ENCODE measurements around the gene FKBP10. TPM values are rescaled to one million over a fixed set of nuclear protein-coding genes. Genes with fewer than 3 reads are reported as not detected.

Gene FKBP10
- total RNA-seq, 1 donor from 2014 or later = 106 TPM

DNA sequence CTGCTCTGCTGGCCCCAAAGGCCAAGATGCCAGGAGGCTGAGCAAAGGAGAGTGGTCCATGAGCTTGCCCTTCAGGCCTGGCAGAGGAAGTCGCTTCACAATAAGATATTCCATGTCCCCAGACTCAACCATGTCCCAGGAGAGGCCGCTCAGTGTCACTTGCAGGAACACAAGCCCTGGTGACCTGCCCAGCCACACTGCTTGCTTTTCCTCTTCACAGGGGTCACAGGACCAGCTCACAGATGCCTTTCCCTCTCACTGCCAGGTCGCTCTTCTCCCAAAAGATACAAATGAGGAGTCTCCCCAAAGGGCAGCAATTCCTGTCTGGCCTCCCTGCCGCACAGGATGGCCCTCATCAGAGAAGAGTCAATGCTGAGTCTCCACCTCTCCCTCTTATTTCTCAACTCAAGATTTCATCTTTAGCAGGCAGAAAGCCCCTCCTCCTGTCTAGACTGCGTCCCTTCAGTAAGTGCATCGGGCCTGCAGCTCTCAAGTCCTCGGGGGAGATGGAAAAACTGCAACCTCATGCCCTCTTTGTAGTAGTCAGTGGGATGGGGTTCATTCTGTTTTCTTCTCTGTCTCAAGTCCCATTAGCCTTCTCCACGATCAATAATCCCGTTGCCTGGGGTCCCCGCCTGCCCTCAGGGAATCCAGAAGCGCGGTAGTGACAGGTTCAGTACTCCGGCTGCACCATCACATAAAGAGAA, 31.2 kb upstream of the FKBP10 start:
- DNase-seq (ENCODE audit: low read depth in 2 of 2) = no peak

DNA sequence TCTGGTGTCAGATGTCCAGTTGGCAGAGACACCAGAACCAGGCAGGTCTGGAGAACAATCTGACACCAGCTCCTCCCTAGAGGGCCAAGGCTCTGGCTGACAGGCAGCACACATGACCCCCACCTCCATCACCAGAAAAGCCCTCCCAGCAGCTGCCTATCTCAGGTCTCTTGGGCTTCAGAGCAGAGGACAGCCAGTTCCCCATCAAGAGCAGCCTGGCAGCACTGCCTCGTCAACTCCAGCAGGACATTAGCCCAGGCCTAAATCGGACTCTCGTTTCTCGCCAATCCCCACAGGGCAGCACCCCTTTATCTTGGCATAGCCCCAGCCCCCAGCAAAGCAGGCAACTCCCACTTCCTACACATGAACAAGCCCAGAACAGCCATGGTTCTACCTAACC, 30.7 kb upstream of the FKBP10 start:
- peak in 1 of 2 donors; percentile 43 for DNase-seq (ENCODE audit: low read depth in 2 of 2)

DNA sequence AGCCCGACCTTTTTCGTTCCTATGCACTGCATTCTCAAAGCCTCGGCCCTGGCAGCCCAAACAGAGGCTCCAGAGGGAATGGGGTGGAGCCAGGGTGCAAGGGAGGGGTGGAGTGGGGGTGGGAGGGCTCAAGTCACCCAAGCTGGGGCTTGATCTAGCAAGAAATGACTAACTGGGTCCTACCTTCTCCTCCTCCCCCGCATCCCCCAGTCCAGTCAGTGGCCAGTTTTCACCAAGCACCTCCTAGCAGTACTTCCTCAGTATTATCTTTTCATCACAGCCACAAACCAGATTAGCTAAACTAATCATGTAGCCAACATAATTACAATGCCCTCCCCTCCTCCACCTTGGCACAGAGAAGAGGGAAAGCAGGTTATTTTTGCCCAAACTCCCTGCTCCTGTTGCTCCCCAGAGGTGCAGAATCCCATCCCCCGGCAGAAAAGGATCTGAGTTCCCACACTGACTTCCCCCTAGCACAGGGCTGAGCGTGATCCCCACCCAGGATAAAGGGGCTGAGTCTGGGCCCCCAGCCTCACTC, 28.5 kb upstream of the FKBP10 start:
- peak in 1 of 2 donors; percentile 61 for DNase-seq (ENCODE audit: low read depth in 2 of 2)

DNA sequence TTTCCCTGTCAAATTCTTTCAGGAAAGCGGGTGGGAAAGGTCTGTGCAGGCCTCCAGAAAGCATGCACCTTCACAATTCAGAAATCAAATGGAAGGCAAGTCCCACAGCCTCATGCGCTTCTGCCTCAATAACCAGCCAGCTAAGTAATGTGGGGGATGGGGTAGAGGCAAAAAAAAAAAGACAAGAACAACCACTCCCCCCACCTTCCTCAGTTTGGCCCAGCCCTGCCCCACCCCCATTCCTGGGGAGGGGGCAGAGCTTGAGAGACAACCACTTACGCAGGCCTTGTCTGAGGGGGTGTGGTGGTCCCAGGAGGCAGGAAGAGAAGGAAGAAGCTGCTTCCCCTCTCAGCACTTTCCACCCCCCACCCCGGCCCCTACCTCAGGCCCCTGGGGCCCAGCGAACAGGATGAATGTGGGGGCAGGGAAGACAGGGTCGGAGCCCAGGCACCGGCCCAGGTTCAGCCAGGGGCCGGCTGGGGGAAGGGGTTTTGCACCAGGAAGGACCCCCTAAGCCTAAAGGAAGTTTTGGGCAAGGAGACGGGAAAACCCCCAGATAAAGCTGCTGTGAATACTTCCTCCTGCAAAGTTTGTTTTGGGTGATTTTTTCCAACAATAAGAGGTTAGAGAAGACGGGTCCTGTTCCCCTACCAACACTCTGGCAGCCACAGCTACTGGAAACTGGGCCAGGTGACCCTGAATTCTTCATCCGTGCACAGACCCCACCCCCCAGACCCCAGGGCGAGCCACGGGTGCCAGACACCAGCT, 27.5 kb upstream of the FKBP10 start:
- peak; percentile 79 to 86 for DNase-seq (ENCODE audit: low read depth in 2 of 2)

DNA sequence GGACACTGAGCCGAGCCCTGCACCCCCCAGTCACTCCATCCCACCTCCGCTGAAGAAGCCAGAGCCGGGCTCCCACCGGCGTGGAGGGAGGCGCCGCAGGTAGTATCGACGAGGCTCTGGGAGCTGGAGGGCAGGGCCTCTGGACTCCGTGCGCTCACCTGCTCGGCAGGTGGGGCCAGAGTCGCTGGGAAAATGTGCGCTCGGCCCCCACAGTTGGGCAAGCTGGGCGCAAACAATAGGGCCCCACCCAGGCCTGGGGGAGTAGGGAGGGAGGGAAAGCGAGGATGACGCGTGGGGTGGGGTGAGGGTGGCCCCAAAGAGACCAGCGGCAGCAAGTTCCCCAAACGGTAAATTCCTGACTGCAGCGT, 27.0 kb upstream of the FKBP10 start:
- DNase-seq (ENCODE audit: low read depth in 2 of 2) = peak in 1 of 2 donors; percentile 60

DNA sequence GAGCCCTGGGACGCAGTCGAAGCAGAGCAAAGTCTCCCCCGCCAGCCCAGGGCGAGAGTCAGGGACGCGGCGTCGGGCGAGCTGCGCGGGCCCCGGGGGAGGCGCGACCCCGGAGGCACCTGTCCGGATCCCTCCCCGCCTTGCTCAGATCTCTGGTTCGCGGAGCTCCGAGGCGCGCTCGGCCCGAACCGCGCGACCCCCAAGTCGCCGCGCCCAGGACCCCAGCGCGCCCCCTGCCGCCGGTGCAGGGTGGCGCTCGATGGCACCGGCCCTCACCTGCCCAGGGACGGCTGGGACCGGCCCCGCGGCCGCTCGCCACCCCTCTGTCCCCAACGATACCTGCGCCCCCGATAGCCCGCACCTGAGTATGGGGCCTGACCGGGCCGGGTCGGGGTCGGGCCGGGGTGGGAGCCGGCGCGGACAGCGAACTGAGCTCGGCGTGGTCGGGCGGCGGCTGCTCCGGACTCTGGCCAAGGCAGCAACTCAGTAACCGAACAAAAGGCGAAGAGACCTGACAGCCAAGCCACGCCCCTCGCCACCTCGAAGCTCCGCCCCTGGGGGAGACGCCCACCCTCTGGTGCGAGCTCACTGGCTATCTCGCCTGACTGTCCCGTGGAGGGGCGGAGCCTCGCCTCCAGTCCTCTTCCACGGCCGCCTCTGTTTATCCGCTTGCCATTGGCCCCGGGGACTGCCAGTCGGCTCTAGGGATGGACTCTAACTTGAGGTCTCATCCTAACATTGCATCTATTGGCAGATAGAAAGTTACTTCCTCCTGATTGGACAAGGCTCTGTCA, 26.4 kb upstream of the FKBP10 start, which contains the start of gene JUP:
Gene JUP, minus strand, starts transcription at position 485 of the 794 bp plus-strand sequence. CDS start 14,857 bp downstream, outside the sequence.
- peak; percentile 100 for DNase-seq (ENCODE audit: low read depth in 2 of 2)

DNA sequence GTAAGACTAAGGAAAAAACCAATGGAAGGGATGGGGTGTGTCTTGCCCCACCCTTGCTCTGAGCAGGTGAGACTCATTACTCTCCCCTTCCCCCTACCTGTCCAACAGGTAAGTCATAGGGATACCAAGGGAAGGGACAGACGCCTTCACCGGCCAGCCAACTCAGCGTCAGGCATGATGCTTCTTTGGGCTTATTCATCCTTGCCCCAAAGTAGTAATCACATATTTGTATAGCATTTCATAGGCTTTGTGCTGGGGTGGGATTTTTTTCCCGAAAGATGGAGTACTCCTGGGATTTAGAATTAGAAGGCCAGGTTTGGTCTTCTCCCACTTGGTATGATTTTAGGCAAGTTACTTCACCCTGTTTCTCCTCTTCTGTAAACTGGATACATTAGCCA, 25.8 kb upstream of the FKBP10 start:
- DNase-seq (ENCODE audit: low read depth in 2 of 2) = no peak

DNA sequence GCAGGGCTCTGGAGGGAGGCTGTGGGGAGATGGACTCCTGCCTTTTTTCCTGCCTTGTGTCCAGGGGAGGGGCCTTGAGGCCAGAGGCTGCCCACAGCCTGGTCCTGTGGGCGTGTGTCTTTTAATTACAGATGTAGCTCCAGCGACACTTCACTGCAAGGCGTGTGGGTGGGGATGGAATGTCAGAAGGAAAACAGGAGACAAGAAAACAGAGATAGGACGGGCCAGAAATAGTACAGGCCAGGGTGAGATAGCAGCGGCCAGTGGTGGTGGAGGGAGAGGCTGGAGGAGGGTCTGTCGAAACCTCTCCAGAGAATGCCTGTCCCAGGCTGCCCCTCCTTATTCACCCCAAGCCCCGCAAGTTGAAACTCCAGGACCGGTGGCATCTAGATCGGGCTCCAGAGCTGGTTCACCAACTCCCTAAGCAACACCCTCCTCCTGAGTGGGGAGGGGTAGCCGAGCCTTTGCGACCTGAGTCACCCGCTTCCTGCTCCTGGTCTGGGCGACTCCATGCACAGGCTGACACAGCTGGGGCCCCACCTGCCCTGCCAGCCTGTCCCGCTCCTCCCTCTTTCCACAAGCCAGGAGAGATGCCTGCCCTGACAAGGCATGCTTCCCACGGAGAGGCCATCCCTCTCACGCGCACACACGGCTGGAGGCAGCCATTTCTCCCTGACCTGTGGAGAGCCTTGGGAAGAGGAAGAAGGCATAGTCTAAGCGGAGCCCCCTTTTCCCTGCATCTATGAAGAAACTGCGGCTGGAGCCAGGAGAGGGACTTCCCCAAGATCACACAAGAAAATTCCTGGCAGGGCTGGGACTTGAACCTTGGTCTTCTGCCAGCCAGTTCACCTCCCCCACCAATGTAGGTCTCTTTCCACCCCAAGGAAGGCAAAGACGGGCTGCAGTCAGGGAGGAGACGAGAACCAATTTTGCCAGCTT, 19.7 kb upstream of the FKBP10 start:
- peak; percentile 64 to 71 for DNase-seq (ENCODE audit: low read depth in 2 of 2)

DNA sequence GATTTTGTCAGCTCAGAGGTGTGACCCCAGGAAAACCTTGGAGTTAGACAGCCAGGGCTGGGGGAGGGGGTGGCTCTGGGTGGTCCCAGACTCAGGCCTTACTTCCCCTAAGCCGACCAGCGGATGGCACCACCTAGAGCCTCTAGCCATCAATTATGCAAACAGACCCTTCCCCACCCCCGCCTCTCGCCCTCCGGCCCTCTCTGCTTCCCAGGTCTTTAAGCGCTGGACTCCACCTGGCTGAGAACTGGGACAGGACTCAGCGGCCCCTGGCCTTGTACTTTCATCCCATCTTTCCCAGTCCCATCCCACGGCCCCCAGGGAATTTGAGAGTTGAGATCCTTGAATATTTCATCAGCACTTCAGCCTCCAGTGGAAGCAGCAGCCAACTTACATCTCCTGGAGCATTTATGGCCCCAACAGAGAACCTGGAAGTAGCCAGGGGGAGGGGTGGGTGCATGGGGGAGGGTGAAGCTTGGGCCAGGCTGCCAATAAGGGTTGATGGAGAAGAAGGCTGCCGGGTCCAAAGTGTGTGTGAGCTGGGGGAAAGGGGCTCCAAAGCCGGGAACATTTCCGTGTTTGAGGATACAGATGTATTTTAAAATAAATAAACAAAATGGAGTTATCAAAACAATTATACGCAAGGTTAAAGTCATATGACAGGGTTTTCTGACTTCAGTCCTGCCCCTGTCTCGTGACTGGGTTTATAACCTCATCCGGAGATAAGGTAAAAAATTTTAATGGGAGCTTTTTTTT, 18.8 kb upstream of the FKBP10 start:
- peak; percentile 41 to 87 for DNase-seq (ENCODE audit: low read depth in 2 of 2)

DNA sequence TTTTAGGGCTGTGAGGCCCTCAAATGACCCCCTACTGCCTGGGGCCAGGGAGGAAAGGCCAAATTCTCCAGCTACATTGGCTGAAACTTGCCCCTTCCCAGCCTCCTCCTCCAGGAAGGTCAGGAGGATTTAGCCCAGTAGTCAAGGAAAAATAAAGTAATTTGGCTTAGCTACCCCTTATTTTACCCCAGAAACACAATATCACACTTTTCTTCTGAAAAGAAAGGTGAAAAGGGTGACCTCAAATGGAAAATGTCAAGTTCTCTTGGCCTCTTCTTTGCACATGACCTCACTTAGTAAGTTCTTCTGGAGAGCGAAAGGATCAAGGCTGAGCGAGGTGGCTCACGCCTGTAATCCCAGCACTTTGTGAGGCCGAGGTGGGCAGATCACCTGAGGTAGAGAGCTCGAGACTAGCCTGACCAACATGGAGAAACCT, 18.2 kb upstream of the FKBP10 start:
- no peak for DNase-seq (ENCODE audit: low read depth in 2 of 2)

DNA sequence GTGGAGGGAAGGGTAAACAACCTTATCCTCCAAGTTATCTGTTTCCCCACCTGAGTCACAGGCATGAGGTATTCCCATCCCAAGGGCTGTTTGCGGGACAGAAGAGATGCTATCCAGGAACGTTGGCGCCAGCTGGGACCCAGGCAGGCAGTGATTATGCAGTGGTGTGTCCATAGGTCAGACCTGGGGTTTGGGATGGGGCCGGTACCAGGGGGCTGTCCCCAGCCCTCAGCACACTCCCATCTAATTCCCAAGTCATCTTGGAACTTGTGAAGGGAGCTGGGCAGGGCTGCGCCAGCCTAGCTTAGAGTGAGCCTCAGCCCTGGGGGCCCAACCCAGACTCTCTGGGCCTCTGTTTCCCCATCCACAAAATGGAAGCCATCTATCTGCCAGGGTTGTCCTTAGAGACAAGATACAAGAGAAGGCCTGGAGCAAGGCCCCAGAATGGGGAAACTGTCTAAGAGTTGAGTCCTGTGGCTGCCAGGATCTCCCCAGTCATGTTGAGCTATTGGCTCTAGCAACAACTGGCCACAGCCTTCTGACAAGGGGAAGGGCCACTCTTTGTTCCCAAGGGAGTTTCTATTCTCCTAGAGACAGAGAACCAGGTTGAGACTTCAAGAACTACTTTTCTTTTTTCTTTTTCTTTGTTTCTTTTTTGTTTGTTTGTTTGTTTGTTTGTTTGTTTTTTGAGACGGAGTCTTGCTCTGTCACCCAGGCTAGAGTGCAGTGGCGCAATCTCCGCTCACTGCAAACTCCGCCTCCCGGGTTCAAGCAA, 16.5 kb upstream of the FKBP10 start:
- DNase-seq (ENCODE audit: low read depth in 2 of 2) = no peak

DNA sequence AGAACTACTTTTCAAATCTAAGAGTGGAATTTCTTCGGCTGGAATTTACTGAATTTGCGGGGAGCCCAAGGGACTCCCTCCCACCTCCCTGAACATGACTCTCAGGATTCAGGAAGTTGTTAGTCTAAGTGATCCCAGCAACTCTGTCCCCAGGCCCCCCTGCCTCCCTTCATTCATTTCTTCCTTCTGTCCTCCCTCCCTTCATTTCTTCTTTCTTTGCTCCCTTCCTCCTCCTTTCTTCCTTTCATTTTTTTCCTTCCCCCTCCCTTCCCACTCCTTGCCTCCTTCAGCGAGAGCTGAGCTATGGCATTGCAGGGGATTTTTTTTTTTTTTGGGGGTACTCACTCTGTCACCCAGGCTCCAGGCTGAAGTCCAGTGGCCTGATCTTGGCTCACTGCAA, 15.4 kb upstream of the FKBP10 start:
- DNase-seq (ENCODE audit: low read depth in 2 of 2) = no peak

DNA sequence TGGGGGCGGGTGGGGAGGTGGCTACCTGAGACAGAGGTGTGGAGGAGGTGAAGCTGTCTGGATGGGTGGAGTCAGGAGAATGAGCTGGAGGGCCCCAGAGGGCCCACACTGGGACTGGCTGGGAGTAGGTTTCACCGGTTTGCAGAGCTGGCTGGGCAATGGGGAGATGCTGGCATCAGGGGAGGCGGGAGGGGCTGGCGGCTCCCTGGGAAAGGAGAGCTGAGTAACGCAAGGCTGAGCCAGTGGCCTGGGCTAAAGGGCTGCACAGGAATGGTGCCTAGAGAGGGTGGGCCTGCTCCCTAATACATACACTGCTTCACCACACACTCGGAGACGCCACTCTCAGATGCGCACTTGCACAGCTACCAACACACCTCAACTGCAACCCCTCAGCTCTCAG, 13.4 kb upstream of the FKBP10 start:
- DNase-seq (ENCODE audit: low read depth in 2 of 2) = no peak

DNA sequence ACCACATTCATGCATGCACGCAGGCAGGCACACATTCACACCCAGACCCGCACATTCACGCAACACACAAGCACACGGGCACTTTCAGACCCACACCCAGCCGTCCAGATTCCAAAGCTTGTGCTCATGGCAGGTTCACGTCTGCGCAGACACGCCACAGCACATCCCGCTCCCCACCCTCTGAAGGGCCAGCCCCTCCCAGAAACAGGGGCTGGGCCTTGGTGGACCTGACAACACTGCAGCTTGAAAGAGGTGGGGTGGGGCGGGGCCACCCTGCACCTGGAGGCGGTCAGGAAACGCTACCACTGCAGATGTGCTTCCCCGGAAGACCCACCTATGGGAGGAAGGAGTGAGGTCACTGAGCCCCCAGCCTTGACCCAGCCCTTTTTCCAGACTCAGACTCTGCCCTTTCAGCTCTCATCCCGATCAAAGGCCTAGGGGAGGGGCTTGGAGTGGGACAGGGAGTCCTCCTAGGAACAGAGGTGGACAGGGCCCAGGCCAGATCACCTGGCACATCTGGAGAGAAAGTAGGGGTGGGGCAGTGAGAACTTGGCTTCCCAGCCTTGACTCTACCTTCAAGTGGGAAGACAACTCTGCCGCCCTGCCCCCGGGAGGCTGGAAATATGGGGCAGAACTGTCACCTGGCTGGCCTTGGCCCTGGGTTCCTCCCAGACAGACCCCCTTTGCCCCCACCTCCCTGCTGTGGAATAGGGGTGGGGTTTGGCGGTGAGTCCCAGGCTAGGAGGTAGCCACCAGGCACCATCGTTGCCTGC, 12.0 kb upstream of the FKBP10 start:
- DNase-seq (ENCODE audit: low read depth in 2 of 2) = peak in 1 of 2 donors; percentile 51

DNA sequence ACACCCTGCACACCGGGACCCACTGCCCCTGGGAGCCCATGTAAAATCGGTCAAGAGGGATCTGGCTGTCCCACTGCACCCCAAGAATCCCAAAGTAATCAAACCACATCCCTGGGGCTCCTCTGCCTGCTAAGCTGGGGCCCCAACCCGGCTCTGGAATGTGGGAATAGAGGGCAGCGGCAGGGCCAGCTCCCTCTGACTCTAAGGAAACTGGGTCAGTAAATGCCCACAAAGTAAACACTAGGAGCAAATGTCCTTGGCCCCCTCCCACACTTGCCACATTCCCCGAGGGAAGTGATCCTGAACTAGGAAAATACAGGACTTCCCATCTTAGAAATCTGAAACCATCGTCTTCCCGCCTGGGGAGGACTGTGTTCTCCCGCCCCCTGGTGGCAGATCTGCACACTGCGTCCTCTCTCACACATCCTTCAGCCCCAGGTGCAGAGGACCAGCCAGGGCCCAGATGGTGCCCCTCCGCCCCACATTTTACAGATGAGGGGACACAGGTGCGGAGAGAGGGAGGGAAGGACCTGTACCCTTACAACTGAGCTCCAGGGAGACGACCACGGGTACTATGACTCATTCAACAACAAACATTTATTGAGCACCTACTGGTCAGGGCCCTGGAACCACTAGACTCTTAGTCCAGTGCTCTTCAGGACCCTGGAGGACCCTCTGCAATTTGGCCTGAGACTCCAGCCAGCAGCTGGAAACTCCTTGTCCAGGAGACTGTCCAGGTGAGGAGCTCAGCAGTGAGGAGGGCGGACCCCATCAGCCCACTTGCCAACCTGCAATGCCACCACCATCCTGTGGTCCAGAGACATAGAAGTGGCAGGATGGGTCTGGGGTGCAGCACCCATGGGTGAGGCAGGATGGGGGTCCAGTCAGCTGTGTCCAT, 11.2 kb upstream of the FKBP10 start:
- peak; percentile 75 to 80 for DNase-seq (ENCODE audit: low read depth in 2 of 2)

DNA sequence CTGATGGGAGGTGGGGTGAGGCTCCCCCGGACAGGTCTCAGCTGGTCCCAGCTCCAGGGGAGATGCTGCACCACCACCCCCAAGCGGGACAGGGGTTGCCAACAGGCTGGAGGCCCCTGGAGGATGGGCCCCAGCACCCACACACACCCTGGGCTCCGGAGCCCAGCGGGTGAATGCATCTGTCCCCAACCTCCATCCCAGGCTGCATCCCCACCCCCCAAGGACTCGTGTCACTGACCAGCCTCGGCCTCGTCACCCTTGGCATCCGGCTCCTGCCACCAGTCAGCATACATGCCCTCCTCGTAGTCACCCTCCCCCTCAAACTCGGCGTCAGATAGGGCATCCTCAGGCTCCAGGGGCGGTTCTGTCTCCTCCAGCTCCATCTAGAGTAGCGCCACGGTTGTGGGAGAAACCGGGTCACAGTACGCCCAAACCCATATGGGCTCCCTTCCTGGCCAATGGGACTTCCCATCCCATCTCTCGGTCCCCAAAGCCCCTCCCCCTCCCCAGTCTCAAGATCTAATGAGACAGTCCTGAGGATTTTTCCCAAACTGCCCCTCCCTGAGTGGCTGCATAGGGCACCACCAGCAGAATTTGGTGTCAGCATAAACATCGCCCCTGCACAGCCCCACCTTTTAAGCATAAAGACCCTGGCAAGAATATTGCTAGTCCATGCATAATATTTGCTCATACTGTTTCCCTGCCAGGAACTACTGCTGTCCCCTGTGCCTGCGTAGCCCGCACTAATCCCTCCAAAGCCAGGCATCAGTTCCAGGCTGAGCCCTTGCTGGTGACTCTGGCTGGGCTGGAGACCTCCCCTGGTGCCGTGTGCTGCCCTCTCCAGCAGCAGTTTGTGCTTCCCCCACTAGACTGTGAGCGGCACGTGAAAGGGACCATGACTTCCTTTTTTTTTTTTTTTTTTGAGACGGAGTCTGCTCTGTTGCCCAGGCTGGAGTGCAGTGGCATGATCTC, 9.5 kb upstream of the FKBP10 start:
- no peak for DNase-seq (ENCODE audit: low read depth in 2 of 2)
